Duodenal mucosa (tissue), 2 donors: Measurements from ENCODE around the gene PHOSPHO2.
"Not testable (repeated sequence)": the region's sequence is repeated elsewhere in the genome, so short reads cannot be mapped to it uniquely, and the experiment has no call there.

Source experiments
- H3K27ac ChIP-seq: one replicate; pipeline ENCODE4 v1.7.0; 2013; ENCODE audit warnings: low read depth, low read length
- H3K27me3 ChIP-seq, 2 donors: one replicate each; pipeline ENCODE4 v1.7.0; 2013; ENCODE audit warnings: low read length in 2 of 2, control low read depth in 1 of 2; ENCODE audit not compliant: insufficient read depth in 2 of 2, control insufficient read depth in 1 of 2
- H3K36me3 ChIP-seq, 2 donors: one replicate each; pipeline ENCODE4 v1.7.0; 2013; ENCODE audit warnings: low read length in 2 of 2, control low read depth in 1 of 2; ENCODE audit not compliant: insufficient read depth in 2 of 2, control insufficient read depth in 1 of 2
- H3K4me1 ChIP-seq, 2 donors: one replicate each; pipeline ENCODE4 v1.7.0; 2013; ENCODE audit warnings: low read length in 2 of 2, control low read depth in 1 of 2; ENCODE audit not compliant: insufficient read depth in 2 of 2, control insufficient read depth in 1 of 2
- H3K4me3 ChIP-seq, 2 donors: one replicate each; pipeline ENCODE4 v1.7.0; 2013; ENCODE audit warnings: low read length in 2 of 2, low read depth in 1 of 2
- H3K9ac ChIP-seq, 2 donors: one replicate each; pipeline ENCODE4 v1.7.0; 2013; ENCODE audit warnings: low read length in 2 of 2, low read depth in 1 of 2
- H3K9me3 ChIP-seq, 2 donors: one replicate each; pipeline ENCODE4 v1.7.0; 2013; ENCODE audit warnings: low read length in 2 of 2, control low read depth in 1 of 2; ENCODE audit not compliant: control insufficient read depth in 1 of 2

Gene PHOSPHO2

DNA sequence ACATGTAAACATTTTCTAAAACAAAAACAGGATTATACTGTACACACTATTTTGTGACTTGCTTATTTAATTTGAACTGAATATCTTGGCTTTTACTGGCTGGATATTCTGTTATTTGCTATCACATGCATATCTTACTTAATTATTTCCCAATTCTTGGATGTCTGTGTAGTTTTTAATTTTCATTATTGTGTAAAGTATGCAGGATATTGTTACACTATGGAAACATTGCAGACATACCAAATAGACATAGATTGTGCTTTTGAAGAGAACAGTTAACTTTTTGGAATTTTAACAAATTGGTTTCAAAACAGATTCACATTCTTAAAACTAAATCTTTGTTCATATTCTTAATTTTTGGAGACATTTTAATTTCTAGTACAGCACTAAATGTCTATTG, 2.1 kb downstream of the PHOSPHO2 start:
- Histone ChIP-seq H3K27me3 (peaks cover 0 to under 1% of the 10 kb centered on the region in 2 donors), H3K27ac (no peak overlapping the region), H3K9ac (no peak overlapping the region), H3K9me3 (no peaks in the 10 kb centered on the region), H3K36me3 (peaks cover 0 to 6% of the 10 kb centered on the region in 2 donors), H3K4me1 (peaks cover 4 to 10% of the 10 kb centered on the region in 2 donors), H3K4me3 (no peak overlapping the region)

DNA sequence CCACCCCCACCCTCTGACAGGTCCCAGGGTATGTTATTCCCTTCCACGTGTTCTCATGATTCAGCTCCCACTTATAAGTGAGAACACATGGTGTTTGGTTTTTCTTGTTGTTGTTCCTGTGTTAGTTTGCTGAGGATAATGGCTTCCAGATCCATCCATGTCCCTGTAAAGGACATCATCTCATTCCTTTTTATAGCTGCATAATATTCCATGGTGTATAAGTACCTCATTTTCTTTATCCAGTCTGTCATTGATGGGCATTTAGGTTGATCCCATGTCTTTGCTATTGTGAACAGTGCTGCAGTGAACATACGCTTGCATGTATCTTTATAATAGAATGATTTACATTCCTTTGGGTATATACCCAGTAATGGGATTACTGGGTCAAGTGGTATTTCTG, 4.9 kb downstream of the PHOSPHO2 start:
- not testable (repeated sequence) for H3K4me3 ChIP-seq, H3K36me3 ChIP-seq, H3K27ac ChIP-seq, H3K9me3 ChIP-seq, H3K9ac ChIP-seq, H3K27me3 ChIP-seq, H3K4me1 ChIP-seq

DNA sequence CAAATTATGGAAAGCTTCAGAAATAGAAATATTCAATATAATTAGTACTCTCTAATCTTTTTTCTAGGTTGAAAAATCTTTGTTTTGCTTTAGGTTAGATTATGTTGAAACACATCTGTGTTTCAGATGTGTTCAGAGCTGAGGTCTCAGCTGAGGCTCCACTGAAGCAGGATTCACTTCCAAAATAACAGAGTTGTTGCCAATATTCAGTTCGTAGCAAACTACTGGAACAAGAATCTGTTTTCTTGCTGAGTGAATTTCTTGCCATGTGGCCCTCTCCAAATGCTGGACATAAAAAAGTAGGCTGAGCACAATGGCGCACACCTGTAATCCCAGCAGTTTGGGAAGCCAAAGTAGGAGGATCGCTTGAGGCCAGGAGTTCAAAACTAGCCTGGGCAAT, 8.7 kb downstream of the PHOSPHO2 start:
- Histone ChIP-seq H3K4me1 (peaks cover 10 to 13% of the 10 kb centered on the region in 2 donors), H3K27ac (no peak overlapping the region), H3K4me3 (no peak overlapping the region), H3K27me3 (no peaks in the 10 kb centered on the region), H3K9ac (no peak overlapping the region), H3K9me3 (no peaks in the 10 kb centered on the region), H3K36me3 (peaks cover 0 to 6% of the 10 kb centered on the region in 2 donors)

DNA sequence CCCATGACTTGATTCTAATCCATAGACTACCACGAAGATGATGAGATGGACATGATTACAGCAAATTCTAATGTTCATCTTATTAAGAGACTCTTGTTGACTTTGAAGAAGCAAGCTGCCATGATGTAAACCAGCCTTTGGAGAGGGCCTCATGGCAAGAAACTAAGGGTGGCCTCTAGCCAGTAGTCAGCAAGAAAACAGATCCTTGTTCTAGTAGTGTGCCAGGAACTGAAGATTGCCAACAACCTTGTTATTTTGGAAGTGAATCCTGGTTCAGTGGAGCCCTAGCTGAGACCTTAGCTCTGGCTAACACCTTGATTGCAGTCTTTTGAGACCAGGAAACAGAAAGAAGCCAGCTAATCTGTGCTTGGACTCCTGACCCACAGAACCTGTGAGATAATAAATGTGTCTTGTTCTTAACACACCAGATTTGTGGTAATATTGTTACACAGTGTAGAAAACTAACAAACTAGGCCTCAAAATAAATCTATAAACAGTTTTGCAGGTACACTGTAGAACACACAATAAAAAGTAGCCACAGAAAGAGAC, 10.0 kb downstream of the PHOSPHO2 start:
- Histone ChIP-seq H3K27me3 (no peaks in the 10 kb centered on the region), H3K36me3 (peaks cover 0 to under 1% of the 10 kb centered on the region in 2 donors), H3K27ac (no peak overlapping the region), H3K4me3 (no peak overlapping the region), H3K9me3 (no peaks in the 10 kb centered on the region), H3K4me1 (peaks cover 10 to 13% of the 10 kb centered on the region in 2 donors), H3K9ac (no peak overlapping the region)

DNA sequence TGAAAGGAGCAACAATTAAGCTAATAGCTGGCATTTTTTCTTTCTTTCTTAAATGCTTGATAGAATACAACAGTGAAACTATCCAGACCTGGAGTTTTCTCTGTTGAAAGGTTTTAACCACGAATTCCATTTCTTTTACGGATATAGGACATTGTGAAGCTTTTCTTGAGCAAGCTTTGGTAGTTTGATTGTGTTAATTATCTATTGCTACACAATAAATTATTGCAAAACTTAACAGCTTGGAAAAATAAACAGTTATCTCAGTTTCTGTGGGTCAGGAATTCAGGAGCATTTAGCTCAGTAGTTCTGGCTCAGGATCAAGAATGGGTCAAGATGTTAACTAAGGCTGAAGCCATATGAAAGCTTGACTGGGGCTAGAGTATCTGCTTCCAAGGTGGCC, 11.7 kb downstream of the PHOSPHO2 start:
- no peaks in the 10 kb centered on the region for H3K27me3 ChIP-seq
- no peak overlapping the region for H3K4me3 ChIP-seq
- no peak overlapping the region for H3K27ac ChIP-seq
- no peak overlapping the region for H3K9ac ChIP-seq
- peaks cover 20 to 21% of the 10 kb centered on the region in 2 donors for H3K4me1 ChIP-seq
- no peaks in the 10 kb centered on the region for H3K9me3 ChIP-seq
- no peaks in the 10 kb centered on the region for H3K36me3 ChIP-seq

DNA sequence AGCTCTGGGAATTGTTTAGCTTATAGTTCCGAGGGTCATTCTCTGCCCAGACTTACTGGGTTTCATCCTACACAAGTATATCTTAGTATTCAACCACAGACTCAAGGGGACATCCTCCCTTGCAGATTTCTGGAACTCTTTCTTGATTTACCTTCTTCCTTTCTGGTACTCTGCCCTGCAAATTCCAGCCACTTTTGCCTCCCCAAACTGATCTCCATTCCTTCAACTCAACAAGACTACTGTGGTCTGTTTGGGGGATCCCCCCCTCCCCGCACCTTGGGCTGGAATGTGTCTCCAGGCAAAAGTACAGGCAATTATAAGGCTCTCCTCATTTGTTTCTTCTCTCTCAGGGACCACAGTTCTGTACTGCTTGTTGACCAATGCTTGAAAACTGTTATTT, 13.4 kb downstream of the PHOSPHO2 start:
- no peaks in the 10 kb centered on the region for H3K9me3 ChIP-seq
- no peak overlapping the region for H3K4me3 ChIP-seq
- no peaks in the 10 kb centered on the region for H3K36me3 ChIP-seq
- H3K4me1 ChIP-seq = peaks cover 33 to 35% of the 10 kb centered on the region in 2 donors
- no peaks in the 10 kb centered on the region for H3K27me3 ChIP-seq
- no peak overlapping the region for H3K9ac ChIP-seq
- H3K27ac ChIP-seq = no peak overlapping the region

DNA sequence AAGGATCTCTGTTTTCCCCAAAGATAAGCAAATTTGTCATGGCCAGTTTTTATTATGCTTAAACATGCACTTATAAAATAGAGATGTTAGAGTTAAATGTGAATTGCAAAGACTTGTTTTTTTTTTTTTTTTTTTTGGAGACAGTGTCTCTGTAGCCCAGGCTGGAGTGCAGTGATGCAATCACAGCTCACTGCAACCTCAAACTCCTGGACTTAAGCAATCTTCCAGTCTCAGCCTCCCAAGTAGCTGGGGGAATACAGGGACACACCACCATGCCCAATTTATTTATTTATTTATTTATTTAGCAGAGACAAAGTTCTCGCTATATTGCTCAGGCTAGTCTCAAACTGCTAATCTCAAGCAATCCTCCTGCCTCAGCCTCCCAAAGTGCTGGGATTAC, 15.1 kb downstream of the PHOSPHO2 start:
- Histone ChIP-seq H3K36me3 (no peaks in the 10 kb centered on the region), H3K9ac (no peak overlapping the region), H3K27ac (no peak overlapping the region), H3K9me3 (no peaks in the 10 kb centered on the region), H3K4me3 (no peak overlapping the region), H3K4me1 (peaks cover 38 to 44% of the 10 kb centered on the region in 2 donors), H3K27me3 (no peaks in the 10 kb centered on the region)

DNA sequence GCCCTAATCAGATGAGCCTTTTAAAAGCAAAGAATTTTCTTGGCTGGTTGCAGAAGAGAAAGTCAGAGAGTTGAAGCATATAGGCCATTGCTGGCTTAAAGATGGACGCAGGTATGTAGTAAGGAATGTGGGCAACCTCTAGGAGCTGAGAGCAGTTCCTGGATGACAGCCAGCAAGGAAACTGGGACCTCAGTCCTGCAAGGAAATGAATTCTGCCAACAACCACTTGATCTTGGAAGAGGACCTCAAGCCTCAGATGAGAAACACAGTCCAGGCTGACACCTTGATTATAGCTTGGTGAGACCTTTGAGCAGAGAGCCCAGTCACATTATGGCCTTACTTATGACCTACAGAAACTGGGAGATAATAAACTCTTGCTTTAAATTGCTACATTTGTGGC, 15.7 kb downstream of the PHOSPHO2 start:
- peaks cover 42 to 45% of the 10 kb centered on the region in 2 donors for H3K4me1 ChIP-seq
- no peak overlapping the region for H3K27ac ChIP-seq
- no peaks in the 10 kb centered on the region for H3K9me3 ChIP-seq
- no peak overlapping the region for H3K4me3 ChIP-seq
- no peak overlapping the region for H3K9ac ChIP-seq
- no peaks in the 10 kb centered on the region for H3K36me3 ChIP-seq
- no peaks in the 10 kb centered on the region for H3K27me3 ChIP-seq

DNA sequence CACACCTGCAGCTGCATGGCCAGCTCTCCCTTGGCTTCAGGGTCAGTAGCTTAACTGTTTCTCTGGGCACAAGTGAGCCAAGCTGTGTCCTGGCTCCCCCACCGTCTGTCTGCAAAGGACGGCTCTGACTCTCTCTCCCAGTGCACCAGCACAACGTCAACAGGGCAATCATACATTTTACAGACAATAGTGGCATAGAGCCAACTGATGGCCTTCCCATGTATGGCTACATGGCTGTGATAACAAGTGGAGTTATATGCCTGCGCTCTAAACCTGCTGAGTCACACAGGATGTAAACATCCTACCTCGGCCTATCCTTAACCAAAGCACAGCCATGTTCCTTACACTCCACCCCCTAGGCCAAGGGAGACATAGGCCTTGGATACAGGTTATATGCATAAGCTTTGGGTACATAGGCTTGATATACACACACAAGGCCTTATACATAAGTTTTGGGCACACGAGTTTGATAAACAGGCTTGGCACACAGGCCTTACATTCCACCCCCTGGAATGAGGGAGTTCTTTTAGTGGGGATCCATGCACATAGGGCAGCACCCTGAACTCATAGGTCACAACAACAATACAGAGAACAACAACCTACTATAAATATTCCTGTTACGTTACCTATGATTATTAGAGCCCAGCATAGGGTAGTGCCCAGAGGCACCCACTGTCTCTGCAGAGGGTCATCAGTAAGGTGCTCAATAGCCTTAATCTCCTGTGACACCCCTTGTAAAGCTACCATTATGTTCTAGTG, 17.7 kb downstream of the PHOSPHO2 start:
- H3K27ac ChIP-seq = no peak overlapping the region
- H3K27me3 ChIP-seq = no peaks in the 10 kb centered on the region
- H3K4me1 ChIP-seq = peaks cover 58 to 59% of the 10 kb centered on the region in 2 donors
- no peak overlapping the region for H3K9ac ChIP-seq
- H3K9me3 ChIP-seq = no peaks in the 10 kb centered on the region
- H3K4me3 ChIP-seq = peak overlapping the region in 1 of 2 donors; percentile 34
- H3K36me3 ChIP-seq = no peaks in the 10 kb centered on the region

DNA sequence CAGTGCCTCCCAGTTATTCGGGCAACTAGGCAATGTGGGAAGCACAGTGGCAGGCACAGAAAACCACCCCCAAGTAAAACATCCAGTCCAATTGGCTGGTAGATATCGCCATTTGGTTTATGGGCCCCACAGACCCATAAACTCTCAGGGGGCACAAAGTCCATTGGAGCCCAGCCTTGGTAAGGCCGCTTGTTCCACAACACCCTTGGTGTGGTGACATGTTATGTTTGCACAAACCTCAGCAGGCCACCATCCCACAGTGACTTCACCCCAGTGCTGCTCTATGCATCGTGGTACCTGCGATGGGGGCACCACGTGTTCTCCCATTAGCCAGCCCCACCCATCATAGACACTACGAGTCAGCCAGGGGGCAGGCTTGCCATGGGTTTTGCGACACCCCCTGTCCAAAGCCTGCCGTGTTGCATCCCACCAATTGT, 18.5 kb downstream of the PHOSPHO2 start:
- Histone ChIP-seq H3K36me3 (no peaks in the 10 kb centered on the region), H3K27me3 (no peaks in the 10 kb centered on the region), H3K4me3 (no peak overlapping the region), H3K9ac (no peak overlapping the region), H3K27ac (no peak overlapping the region), H3K4me1 (peaks cover 64 to 65% of the 10 kb centered on the region in 2 donors), H3K9me3 (no peaks in the 10 kb centered on the region)
